Activated gamma-delta T cell treated with anti-CD3 and anti-CD28 coated beads, Interleukin-2, amount 50 U/mL, for 16 hours (primary cell): Measurements from ENCODE around the gene CDHR5.
"Not testable (repeated sequence)": the region's sequence is repeated elsewhere in the genome, so short reads cannot be mapped to it uniquely, and the experiment has no call there.

ENCODE experiments used
- DNase-seq: peaks from one replicate; pipeline ENCODE4 v3.0.0-alpha.2; 2020; ENCODE audit warnings: low read depth

The CDHR5 gene

GRCh38 chr11:586376-587316, 38.1 kb downstream of the CDHR5 start:
- DNase-seq = no peak

- DNase-seq = no peak
Observed at GRCh38 chr11:584287-584686, 40.5 kb downstream of the CDHR5 start.

GRCh38 chr11:581752-582151, 43.0 kb downstream of the CDHR5 start:
- DNase-seq = no peak

GRCh38 chr11:581342-581741, 43.4 kb downstream of the CDHR5 start:
- no peak for DNase-seq

- no peak for DNase-seq
Observed at GRCh38 chr11:579830-580601, 44.7 kb downstream of the CDHR5 start.

- no peak for DNase-seq
Observed at GRCh38 chr11:578276-579035, 46.3 kb downstream of the CDHR5 start.

- no peak for DNase-seq
Observed at GRCh38 chr11:577611-577894, 47.2 kb downstream of the CDHR5 start.

GRCh38 chr11:576811-577610, 47.7 kb downstream of the CDHR5 start:
- no peak for DNase-seq

GRCh38 chr11:575996-576768, 48.6 kb downstream of the CDHR5 start, which contains the start of gene PHRF1:
TSS of gene PHRF1 (plus strand) at chr11:576470. CDS start at chr11:581513, 5,043 bp downstream.
- peak; percentile 90 for DNase-seq

GRCh38 chr11:575313-575995, 49.3 kb downstream of the CDHR5 start:
- DNase-seq = no peak

- DNase-seq = no peak
Observed at GRCh38 chr11:574632-575312, 50.0 kb downstream of the CDHR5 start.

- not testable (repeated sequence) for DNase-seq
Observed at GRCh38 chr11:574031-574570, 50.7 kb downstream of the CDHR5 start.

- DNase-seq = no peak
Observed at GRCh38 chr11:573146-573759, 51.5 kb downstream of the CDHR5 start.

GRCh38 chr11:571802-572185, 53.0 kb downstream of the CDHR5 start:
- no peak for DNase-seq

- no peak for DNase-seq
Observed at GRCh38 chr11:569158-569885, 55.4 kb downstream of the CDHR5 start.

- DNase-seq = peak; percentile 81
Observed at GRCh38 chr11:568306-569157, 56.2 kb downstream of the CDHR5 start.

- DNase-seq = no peak
Observed at GRCh38 chr11:567629-568292, 57.0 kb downstream of the CDHR5 start.
